ENCODE results near the gene COX20. TPM values are rescaled to one million over a fixed set of nuclear protein-coding genes. Genes with fewer than 3 reads are reported as not detected.

COX20 gene
- total and polyA plus RNA-seq, 2 of the 13 experiments (the other 11 are each of a cell fraction or from before 2014, with no cell fraction given): 34.4 to 95.8 TPM

DNA sequence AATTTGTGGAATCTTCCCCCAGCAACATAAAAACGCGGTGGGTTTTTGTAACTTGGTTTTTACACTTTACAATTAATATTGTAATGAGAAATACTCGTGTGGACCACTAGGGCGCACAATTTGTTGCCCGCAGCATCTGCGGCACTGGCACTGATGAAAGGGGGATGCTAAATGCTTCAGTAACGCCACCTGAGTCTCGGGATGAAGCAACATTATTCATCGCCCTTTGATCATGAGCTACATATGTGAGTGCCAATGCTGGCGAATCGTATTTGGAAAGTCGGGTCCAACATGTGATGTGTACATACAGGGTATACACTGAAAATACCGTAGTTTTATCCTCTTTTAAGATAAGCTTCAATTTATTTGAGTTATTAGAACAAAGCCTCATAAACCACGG, 34.2 kb upstream of the COX20 start (continued):
- TF ChIP-seq NBN (conservative IDR thresholded peaks at IDR 0.05): no peak
- TF ChIP-seq, protein P1, sequence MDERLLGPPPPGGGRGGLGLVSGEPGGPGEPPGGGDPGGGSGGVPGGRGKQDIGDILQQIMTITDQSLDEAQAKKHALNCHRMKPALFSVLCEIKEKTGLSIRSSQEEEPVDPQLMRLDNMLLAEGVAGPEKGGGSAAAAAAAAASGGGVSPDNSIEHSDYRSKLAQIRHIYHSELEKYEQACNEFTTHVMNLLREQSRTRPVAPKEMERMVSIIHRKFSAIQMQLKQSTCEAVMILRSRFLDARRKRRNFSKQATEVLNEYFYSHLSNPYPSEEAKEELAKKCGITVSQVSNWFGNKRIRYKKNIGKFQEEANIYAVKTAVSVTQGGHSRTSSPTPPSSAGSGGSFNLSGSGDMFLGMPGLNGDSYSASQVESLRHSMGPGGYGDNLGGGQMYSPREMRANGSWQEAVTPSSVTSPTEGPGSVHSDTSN (CRISPR knock-in tag; IDR thresholded peaks at IDR 0.05): no peak
- 0 out of 2 replicates have a peak, but pooled peaks have one; percentile 42 for TF ChIP-seq NCOR1 (IDR thresholded peaks at IDR 0.05; ENCODE audit: borderline replicate concordance, low read length)
- TF ChIP-seq ZNF790 (CRISPR knock-in tag; IDR thresholded peaks at IDR 0.05; ENCODE audit: borderline replicate concordance): no peak
- no peak for TF ChIP-seq ZNF234 (CRISPR knock-in tag; conservative IDR thresholded peaks at IDR 0.05)
- TF ChIP-seq ZBTB20 (CRISPR knock-in tag; IDR thresholded peaks at IDR 0.05; ENCODE audit: borderline replicate concordance, low read depth): no peak
- no peak for TF ChIP-seq MYNN (CRISPR knock-in tag; IDR thresholded peaks at IDR 0.05; ENCODE audit: low read depth)
- TF ChIP-seq ZNF496 (CRISPR knock-in tag; IDR thresholded peaks at IDR 0.05; ENCODE audit: insufficient replicate concordance): no peak
- no peak for TF ChIP-seq MAZ (IDR thresholded peaks at IDR 0.05; ENCODE audit: borderline replicate concordance, low read depth, low read length)
- TF ChIP-seq MAZ (CRISPR knock-in tag; IDR thresholded peaks at IDR 0.05; ENCODE audit: low read depth): no peak
- 0 out of 2 replicates have a peak, but pooled peaks have one; percentile 28 for TF ChIP-seq REPIN1 (CRISPR knock-in tag; IDR thresholded peaks at IDR 0.05; ENCODE audit: borderline replicate concordance, low read depth)
- TF ChIP-seq, protein P2, sequence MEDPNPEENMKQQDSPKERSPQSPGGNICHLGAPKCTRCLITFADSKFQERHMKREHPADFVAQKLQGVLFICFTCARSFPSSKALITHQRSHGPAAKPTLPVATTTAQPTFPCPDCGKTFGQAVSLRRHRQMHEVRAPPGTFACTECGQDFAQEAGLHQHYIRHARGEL (CRISPR knock-in tag; IDR thresholded peaks at IDR 0.05): no peak
- peak; percentile 51; the same call in 1 of the 2 replicates for TF ChIP-seq GATAD2A (CRISPR knock-in tag; IDR thresholded peaks at IDR 0.05)
- TF ChIP-seq PRPF4 (IDR thresholded peaks at IDR 0.05; ENCODE audit: low read depth, low read length, poor library complexity, severe bottlenecking): no peak
- no peak for TF ChIP-seq RARG (CRISPR knock-in tag; IDR thresholded peaks at IDR 0.05; ENCODE audit: low read depth)
- TF ChIP-seq, protein P3, sequence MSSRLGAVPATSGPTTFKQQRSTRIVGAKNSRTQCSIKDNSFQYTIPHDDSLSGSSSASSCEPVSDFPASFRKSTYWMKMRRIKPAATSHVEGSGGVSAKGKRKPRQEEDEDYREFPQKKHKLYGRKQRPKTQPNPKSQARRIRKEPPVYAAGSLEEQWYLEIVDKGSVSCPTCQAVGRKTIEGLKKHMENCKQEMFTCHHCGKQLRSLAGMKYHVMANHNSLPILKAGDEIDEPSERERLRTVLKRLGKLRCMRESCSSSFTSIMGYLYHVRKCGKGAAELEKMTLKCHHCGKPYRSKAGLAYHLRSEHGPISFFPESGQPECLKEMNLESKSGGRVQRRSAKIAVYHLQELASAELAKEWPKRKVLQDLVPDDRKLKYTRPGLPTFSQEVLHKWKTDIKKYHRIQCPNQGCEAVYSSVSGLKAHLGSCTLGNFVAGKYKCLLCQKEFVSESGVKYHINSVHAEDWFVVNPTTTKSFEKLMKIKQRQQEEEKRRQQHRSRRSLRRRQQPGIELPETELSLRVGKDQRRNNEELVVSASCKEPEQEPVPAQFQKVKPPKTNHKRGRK (CRISPR knock-in tag; IDR thresholded peaks at IDR 0.05): no peak
- TF ChIP-seq, protein P4, sequence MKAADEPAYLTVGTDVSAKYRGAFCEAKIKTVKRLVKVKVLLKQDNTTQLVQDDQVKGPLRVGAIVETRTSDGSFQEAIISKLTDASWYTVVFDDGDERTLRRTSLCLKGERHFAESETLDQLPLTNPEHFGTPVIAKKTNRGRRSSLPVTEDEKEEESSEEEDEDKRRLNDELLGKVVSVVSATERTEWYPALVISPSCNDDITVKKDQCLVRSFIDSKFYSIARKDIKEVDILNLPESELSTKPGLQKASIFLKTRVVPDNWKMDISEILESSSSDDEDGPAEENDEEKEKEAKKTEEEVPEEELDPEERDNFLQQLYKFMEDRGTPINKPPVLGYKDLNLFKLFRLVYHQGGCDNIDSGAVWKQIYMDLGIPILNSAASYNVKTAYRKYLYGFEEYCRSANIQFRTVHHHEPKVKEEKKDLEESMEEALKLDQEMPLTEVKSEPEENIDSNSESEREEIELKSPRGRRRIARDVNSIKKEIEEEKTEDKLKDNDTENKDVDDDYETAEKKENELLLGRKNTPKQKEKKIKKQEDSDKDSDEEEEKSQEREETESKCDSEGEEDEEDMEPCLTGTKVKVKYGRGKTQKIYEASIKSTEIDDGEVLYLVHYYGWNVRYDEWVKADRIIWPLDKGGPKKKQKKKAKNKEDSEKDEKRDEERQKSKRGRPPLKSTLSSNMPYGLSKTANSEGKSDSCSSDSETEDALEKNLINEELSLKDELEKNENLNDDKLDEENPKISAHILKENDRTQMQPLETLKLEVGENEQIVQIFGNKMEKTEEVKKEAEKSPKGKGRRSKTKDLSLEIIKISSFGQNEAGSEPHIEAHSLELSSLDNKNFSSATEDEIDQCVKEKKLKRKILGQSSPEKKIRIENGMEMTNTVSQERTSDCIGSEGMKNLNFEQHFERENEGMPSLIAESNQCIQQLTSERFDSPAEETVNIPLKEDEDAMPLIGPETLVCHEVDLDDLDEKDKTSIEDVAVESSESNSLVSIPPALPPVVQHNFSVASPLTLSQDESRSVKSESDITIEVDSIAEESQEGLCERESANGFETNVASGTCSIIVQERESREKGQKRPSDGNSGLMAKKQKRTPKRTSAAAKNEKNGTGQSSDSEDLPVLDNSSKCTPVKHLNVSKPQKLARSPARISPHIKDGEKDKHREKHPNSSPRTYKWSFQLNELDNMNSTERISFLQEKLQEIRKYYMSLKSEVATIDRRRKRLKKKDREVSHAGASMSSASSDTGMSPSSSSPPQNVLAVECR (CRISPR knock-in tag; IDR thresholded peaks at IDR 0.05; ENCODE audit: borderline replicate concordance): no peak
- TF ChIP-seq, protein P5, sequence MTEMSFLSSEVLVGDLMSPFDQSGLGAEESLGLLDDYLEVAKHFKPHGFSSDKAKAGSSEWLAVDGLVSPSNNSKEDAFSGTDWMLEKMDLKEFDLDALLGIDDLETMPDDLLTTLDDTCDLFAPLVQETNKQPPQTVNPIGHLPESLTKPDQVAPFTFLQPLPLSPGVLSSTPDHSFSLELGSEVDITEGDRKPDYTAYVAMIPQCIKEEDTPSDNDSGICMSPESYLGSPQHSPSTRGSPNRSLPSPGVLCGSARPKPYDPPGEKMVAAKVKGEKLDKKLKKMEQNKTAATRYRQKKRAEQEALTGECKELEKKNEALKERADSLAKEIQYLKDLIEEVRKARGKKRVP (CRISPR knock-in tag; IDR thresholded peaks at IDR 0.05): peak in 1 of 2 experiments; percentile 34; a peak in 1 of 4 replicates
- TF ChIP-seq ZBTB38 (CRISPR knock-in tag; IDR thresholded peaks at IDR 0.05): no peak
- TF ChIP-seq ZNF562 (CRISPR knock-in tag; IDR thresholded peaks at IDR 0.05; ENCODE audit: borderline replicate concordance): no peak
- TF ChIP-seq ZNF782 (CRISPR knock-in tag; IDR thresholded peaks at IDR 0.05; ENCODE audit: borderline replicate concordance): no peak
- TF ChIP-seq GATAD1 (CRISPR knock-in tag; IDR thresholded peaks at IDR 0.05): no peak
- TF ChIP-seq TARDBP (CRISPR knock-in tag; IDR thresholded peaks at IDR 0.05): 0 out of 2 replicates have a peak, but pooled peaks have one; percentile 45

Measured in HepG2 (cell line).